B cell (primary cell): Measurements from ENCODE around the gene KLHL22. TPM values are rescaled to one million over a fixed set of nuclear protein-coding genes. Genes with fewer than 3 reads are reported as not detected.

Source experiments
- ATAC-seq: fragments of 200-7000 bp; cut with Tn5 transposase; one replicate; pipeline ENCODE4 v1.10.0; 2021; ENCODE audit warnings: low read depth, mild to moderate bottlenecking, moderate number of reproducible peaks, moderate library complexity
- CTCF ChIA-PET: fragments of 350-600 bp; sonication (Branson Sonifier 250); formaldehyde crosslinking; loops from one replicate; lab custom pipeline; 2021; ENCODE audit warnings: antibody characterized with exemption, inconsistent platforms; lab: Charles Lee
- POLR2A ChIA-PET: fragments of 350-600 bp; sonication (Branson Sonifier 250); formaldehyde crosslinking; loops from one replicate; lab custom pipeline; 2021; ENCODE audit warnings: antibody characterized with exemption; lab: Charles Lee
- DNase-seq: peaks from one replicate; pipeline ENCODE4 v3.0.0; 2013
- H2AFZ ChIP-seq: 2 replicates; pipeline ENCODE4 v1.6.1; 2012; ENCODE audit warnings: mild to moderate bottlenecking, low read depth, low read length; ENCODE audit not compliant: insufficient read depth, poor library complexity, severe bottlenecking
- H3K27ac ChIP-seq, 2 donors: 1 replicate in 1 of 2; 2 replicates in 1 of 2; pipeline ENCODE4 v1.5.1; 2012 to 2013; ENCODE audit warnings: low read length in 2 of 2, mild to moderate bottlenecking in 2 of 2, moderate library complexity in 1 of 2
- H3K27me3 ChIP-seq, 4 experiments: fragments of 200-600 bp in 1 of 4; sonication (generic) in 1 of 4; replicated peaks in 1 of 4; 1 replicate in 2 of 4; 2 replicates in 2 of 4; pipeline versions ENCODE4 v1.6.1 to v1.7.0; 2013 to 2016; ENCODE audit warnings: low read length in 3 of 4, mild to moderate bottlenecking in 2 of 4, mixed read lengths in 1 of 4, moderate library complexity in 1 of 4; ENCODE audit not compliant: insufficient read depth in 4 of 4, control insufficient read depth in 3 of 4; ENCODE audit errors: control extremely low read depth in 1 of 4
- H3K36me3 ChIP-seq, 2 experiments: replicated peaks in 1 of 2; 1 replicate in 1 of 2; 2 replicates in 1 of 2; pipeline versions ENCODE4 v1.6.1 to v1.7.1; 2013; ENCODE audit warnings: low read length in 1 of 2; ENCODE audit not compliant: insufficient read depth in 2 of 2, control insufficient read depth in 1 of 2; ENCODE audit errors: control extremely low read depth in 1 of 2, extremely low read depth in 1 of 2
- H3K4me1 ChIP-seq, 2 donors: fragments of 200-600 bp in 1 of 2; sonication (generic) in 1 of 2; 1 replicate in 1 of 2; 2 replicates in 1 of 2; pipeline versions ENCODE4 v1.5.1 to v1.6.1; 2013 to 2017; ENCODE audit warnings: low read length in 2 of 2; ENCODE audit not compliant: control insufficient read depth in 2 of 2, insufficient read depth in 2 of 2
- H3K4me2 ChIP-seq: replicated peaks from 2 replicates; pipeline ENCODE3; 2012; ENCODE audit warnings: mild to moderate bottlenecking, low read depth, low read length; ENCODE audit not compliant: poor library complexity, severe bottlenecking
- H3K4me3 ChIP-seq, 5 experiments: fragments of 200-600 bp in 1 of 5; sonication (generic) in 1 of 5; 1 replicate in 3 of 5; 2 replicates in 2 of 5; pipeline versions ENCODE4 v1.5.1 to v1.7.0; 2011 to 2016; ENCODE audit warnings: low read length in 4 of 5, mild to moderate bottlenecking in 4 of 5, low read depth in 2 of 5, control low read depth in 1 of 5, moderate library complexity in 1 of 5; ENCODE audit not compliant: insufficient read depth in 1 of 5; ENCODE audit errors: control extremely low read depth in 1 of 5, extremely low read depth in 1 of 5
- H3K79me2 ChIP-seq: fragments of 200-600 bp; sonication (generic); one replicate; pipeline ENCODE4 v1.6.0; 2016; ENCODE audit warnings: low read length; ENCODE audit not compliant: control insufficient read depth, insufficient read depth
- H3K9ac ChIP-seq: fragments of 200-600 bp; sonication (generic); 2 replicates; pipeline ENCODE4 v1.6.1; 2017; ENCODE audit warnings: mild to moderate bottlenecking, low read length, moderate library complexity
- H3K9me3 ChIP-seq, 3 donors: one replicate each; pipeline versions ENCODE4 v1.6.1 to v1.7.1; 2013; ENCODE audit warnings: low read length in 2 of 3; ENCODE audit not compliant: control insufficient read depth in 2 of 3, insufficient read depth in 1 of 3; ENCODE audit errors: control extremely low read depth in 1 of 3
- H4K20me1 ChIP-seq: 2 replicates; pipeline ENCODE4 v1.6.0; 2012; ENCODE audit warnings: mild to moderate bottlenecking, low read length; ENCODE audit not compliant: insufficient read depth, control insufficient read depth, poor library complexity, severe bottlenecking
- H3K27ac Mint-ChIP-seq: one replicate; pipeline ENCODE4 v1.8.0; 2021; ENCODE audit warnings: mixed read lengths
- H3K27me3 Mint-ChIP-seq: one replicate; pipeline ENCODE4 v1.8.0; 2021; ENCODE audit warnings: mixed read lengths
- H3K4me1 Mint-ChIP-seq: one replicate; pipeline ENCODE4 v1.8.0; 2021; ENCODE audit warnings: mixed read lengths
- H3K4me3 Mint-ChIP-seq: one replicate; pipeline ENCODE4 v1.8.0; 2021; ENCODE audit warnings: mixed read lengths
- H3K9me3 Mint-ChIP-seq: one replicate; pipeline ENCODE4 v1.8.0; 2022; ENCODE audit warnings: mixed read lengths; ENCODE audit not compliant: insufficient read depth
- EZH2 ChIP-seq: IDR thresholded peaks from 2 replicates; pipeline ENCODE4 v1.6.1; 2012; ENCODE audit warnings: borderline replicate concordance, low read depth, mild to moderate bottlenecking, moderate library complexity, low read length; ENCODE audit not compliant: insufficient read depth, poor library complexity, severe bottlenecking
- WGBS: methylation state at CpG from one replicate; pipeline ENCODE4 v1.1.5; 2013; ENCODE audit warnings: missing lambda C conversion rate; ENCODE audit not compliant: insufficient coverage; 5-methylcytosine and 5-hydroxymethylcytosine counted together
- intact Hi-C: fragments of 100-400 bp; cut with micrococcal nuclease; formaldehyde crosslinking; loops from one replicate; pipeline ENCODE4 v1.10.0; 2022
- polyA plus RNA-seq: library from polyadenylated mRNA; depleted of rRNA; stranded (reverse); fragments of >200 nt; gene quantifications from 2 replicates; pipeline ENCODE4 v1.2.3, GENCODE V29; 2012
- total RNA-seq, 2 donors: library from RNA; stranded (reverse); fragments of 120-200 nt in 1 of 2; gene quantifications; 1 replicate in 1 of 2; 2 replicates in 1 of 2; pipeline versions ENCODE4 v1.2.3 to v1.2.4, GENCODE V29; 2013 to 2022
- TF ChIP-seq, protein P1 (sequence below): fragments of 200-600 bp; IDR thresholded peaks from one replicate; pipeline ENCODE4 v1.8.0; 2022; ENCODE audit warnings: antibody characterized with exemption, mild to moderate bottlenecking

KLHL22 gene
- total and polyA plus RNA-seq, 2 donors (not counting 1 experiment from before 2014, with no cell fraction given): 37.0 to 45.6 TPM

DNA sequence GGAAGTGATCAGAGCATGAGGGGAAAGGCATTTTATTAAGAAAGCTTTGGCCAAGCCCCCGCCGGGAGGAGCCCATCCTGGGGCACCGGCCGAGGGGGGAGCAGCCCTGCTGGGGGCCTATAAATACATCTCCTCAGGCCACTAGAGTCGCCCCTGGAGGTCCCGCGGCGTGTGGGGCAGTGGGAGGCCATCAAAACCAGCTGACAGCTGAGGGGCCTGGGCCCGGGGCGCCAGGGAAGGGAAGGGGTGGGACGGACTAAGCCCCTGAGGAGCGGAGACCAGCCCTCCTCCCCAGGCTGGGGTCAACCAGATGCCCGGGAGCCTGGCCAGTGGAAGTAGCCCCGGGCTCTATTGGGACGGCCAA is 71.0 kb downstream of the KLHL22 start:
- peaks cover 0 to 51% (median 18%) of the 10 kb centered on the region in 4 experiments for H3K27me3 ChIP-seq
- H3K9me3 Mint-ChIP-seq: no peaks in the 10 kb centered on the region
- H3K4me2 ChIP-seq: no peak overlapping the region
- peaks cover 15 to 24% of the 10 kb centered on the region in 2 donors for H3K4me1 ChIP-seq
- ATAC-seq (no peak), DNase-seq (no peak)
- H3K4me1 Mint-ChIP-seq: peaks cover 13% of the 10 kb centered on the region
- H3K27ac ChIP-seq: no peak overlapping the region
- no peaks in the 10 kb centered on the region for H3K36me3 ChIP-seq
- H2AFZ ChIP-seq: no peak overlapping the region
- intact Hi-C loops: no loop called here
- no peak overlapping the region for H3K9ac ChIP-seq
- H3K27me3 Mint-ChIP-seq: peaks cover 32% of the 10 kb centered on the region
- H3K4me3 ChIP-seq: no peak overlapping the region
- no peaks in the 10 kb centered on the region for H4K20me1 ChIP-seq
- no peak overlapping the region for H3K4me3 Mint-ChIP-seq
- no peak overlapping the region for H3K27ac Mint-ChIP-seq
- TF ChIP-seq, protein P1, sequence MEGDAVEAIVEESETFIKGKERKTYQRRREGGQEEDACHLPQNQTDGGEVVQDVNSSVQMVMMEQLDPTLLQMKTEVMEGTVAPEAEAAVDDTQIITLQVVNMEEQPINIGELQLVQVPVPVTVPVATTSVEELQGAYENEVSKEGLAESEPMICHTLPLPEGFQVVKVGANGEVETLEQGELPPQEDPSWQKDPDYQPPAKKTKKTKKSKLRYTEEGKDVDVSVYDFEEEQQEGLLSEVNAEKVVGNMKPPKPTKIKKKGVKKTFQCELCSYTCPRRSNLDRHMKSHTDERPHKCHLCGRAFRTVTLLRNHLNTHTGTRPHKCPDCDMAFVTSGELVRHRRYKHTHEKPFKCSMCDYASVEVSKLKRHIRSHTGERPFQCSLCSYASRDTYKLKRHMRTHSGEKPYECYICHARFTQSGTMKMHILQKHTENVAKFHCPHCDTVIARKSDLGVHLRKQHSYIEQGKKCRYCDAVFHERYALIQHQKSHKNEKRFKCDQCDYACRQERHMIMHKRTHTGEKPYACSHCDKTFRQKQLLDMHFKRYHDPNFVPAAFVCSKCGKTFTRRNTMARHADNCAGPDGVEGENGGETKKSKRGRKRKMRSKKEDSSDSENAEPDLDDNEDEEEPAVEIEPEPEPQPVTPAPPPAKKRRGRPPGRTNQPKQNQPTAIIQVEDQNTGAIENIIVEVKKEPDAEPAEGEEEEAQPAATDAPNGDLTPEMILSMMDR: no peak
- TF ChIP-seq EZH2: no peak
- CTCF ChIA-PET: no interaction called here
- 95% methylated on average over 15 of the region's 15 CpGs for WGBS
- peaks cover 0 to 8% (median 0%) of the 10 kb centered on the region in 3 donors for H3K9me3 ChIP-seq
- no peaks in the 10 kb centered on the region for H3K79me2 ChIP-seq
- POLR2A ChIA-PET: no interaction called here

DNA sequence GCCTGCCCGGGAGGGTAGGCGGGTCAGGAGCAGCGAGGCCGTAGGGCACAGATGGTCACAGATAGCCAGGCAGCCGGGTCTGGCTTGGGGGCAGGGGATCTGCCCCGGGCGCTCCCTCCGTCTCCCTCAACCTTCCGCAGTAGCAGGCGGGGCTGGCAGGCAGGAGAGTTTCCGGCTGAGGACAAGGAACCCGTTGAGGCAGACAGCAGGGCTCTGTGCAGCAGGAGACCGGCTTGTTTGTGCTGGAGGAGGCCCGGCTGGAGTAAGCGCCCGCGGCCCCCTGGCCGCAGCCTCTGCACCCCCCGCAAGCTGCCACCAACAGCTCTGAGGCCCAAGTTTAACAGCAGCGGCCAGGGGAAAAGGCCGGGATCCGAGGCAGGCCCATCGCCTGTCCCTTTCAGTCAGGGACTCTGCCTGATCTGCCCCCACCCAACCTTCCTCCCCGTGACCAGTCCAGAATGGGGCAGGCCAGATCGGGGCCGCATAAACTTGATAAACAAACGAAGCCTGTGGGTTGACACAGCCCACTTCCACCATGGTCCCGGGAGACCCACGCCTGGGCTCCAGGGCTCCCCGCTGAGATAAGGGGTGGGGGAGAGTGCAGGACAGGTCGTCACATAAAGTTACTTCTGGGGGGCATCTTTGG is 71.6 kb downstream of the KLHL22 start:
- H3K27ac Mint-ChIP-seq: no peak overlapping the region
- ChIA-PET POLR2A (no interaction called here), CTCF (no interaction called here)
- Histone ChIP-seq H3K79me2 (no peaks in the 10 kb centered on the region), H4K20me1 (no peaks in the 10 kb centered on the region), H3K27me3 (peaks cover 0 to 50% (median 19%) of the 10 kb centered on the region in 4 experiments), H3K36me3 (no peaks in the 10 kb centered on the region), H3K4me1 (peaks cover 12 to 23% of the 10 kb centered on the region in 2 donors), H3K9ac (no peak overlapping the region), H3K9me3 (peaks cover 0 to 5% (median 0%) of the 10 kb centered on the region in 3 donors), H3K4me2 (no peak overlapping the region), H2AFZ (no peak overlapping the region), H3K4me3 (no peak overlapping the region), H3K27ac (no peak overlapping the region)
- 69% methylated on average over 28 of the region's 31 CpGs for WGBS
- no peak for TF ChIP-seq EZH2
- TF ChIP-seq, protein P1: no peak
- no peak for DNase-seq
- H3K9me3 Mint-ChIP-seq: no peaks in the 10 kb centered on the region
- ATAC-seq: no peak
- intact Hi-C loops: no loop called here
- H3K4me1 Mint-ChIP-seq: peaks cover 9% of the 10 kb centered on the region
- H3K4me3 Mint-ChIP-seq: no peak overlapping the region
- H3K27me3 Mint-ChIP-seq: peaks cover 30% of the 10 kb centered on the region
